NCI-H460 (cell line): ENCODE measurements around the gene TBC1D9. TPM values are rescaled to one million over a fixed set of nuclear protein-coding genes. Genes with fewer than 3 reads are reported as not detected.

Experiments used
- DNase-seq: peaks from one replicate; pipeline ENCODE4 v3.0.0-alpha.2; 2016; ENCODE audit warnings: low read depth; ENCODE audit errors: extremely low read depth
- total RNA-seq: library from RNA; depleted of rRNA; stranded (reverse); fragments of >200 nt; shearing (Covaris generic); gene quantifications from 2 replicates; pipeline ENCODE4 v1.2.3, GENCODE V29; 2014

Gene TBC1D9
- total RNA-seq, 1 experiment from 2014 or later: 7.0 TPM

GRCh38 chr4:140697709-140698560, 58.2 kb downstream of the TBC1D9 start:
- DNase-seq: no peak

DNA sequence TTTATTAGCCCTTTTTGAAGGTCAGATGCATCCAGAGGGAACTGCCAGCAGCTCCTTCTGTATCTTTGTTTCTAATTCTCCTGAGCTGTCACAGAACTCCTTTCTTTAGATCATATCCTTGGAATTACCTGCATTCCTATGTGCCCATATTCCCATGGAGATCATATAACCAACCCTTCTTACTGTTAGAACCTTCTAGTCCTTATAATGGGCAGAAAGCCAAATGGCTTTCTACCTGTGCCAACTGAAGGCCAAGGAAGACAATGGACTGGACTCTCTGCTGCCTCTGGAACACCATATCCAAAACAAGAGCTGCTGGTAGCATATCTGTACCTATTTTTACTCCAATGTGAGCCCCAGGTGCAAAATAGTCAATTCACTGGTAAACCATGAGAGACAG, 60.7 kb downstream of the TBC1D9 start:
- DNase-seq: no peak

- no peak for DNase-seq
Observed at GRCh38 chr4:140693562-140693961, 62.6 kb downstream of the TBC1D9 start.

DNA sequence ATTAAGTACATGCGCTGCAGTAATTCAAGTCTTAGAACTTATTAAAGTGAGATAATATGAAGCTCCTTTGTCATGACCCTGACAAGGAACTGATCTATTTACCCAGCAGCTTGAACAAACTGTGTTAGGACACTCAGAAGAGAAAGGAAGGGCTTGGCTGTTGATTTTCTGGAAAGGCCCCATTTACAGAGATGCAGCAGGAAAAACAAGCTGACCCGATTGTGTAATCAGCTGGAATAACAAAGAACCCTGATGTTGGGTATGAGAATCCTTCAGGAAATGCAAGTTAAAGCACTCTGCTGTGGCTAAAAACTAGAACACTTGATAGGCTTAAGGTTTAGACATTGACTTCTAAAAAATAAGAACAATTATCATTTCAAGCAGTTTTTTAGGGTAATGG, 64.8 kb downstream of the TBC1D9 start:
- no peak for DNase-seq

DNA sequence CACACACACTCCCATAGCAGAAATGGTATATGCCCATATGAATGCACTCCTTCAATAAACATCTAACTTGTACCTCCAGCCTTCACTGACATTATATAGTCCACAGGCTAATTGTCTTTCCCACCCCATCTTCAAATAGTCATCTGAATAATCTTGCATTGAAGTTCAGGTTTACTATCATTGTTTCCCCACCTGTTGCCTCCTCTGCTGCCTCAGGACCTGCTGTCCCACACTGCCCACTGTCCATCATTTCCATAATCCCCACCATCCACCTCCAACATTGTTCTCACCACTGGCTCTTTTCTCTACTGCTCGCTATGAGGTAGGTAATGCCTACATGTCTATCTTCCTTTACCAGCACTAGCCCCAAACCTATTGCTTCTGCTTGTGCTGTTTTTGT, 66.1 kb downstream of the TBC1D9 start:
- no peak for DNase-seq

DNA sequence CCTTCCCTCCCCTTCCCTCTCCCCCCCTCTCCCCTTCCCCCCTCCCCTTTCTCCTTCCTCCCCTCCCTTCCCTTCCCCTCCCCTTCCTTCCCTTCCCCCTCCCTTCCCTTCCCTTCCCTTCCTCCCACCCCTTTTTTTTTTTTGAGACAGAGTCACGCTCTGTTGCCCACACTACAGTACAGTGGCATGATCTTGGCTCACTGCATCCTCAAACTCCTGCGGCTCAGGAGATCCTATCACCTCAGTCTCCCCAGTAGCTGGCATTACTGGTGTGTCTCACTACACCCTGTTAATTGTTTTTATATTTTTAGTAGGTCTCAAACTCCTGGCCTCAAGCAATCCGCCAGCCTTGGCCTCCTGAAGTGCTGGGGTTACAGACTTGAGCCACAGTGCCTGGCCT, 66.6 kb downstream of the TBC1D9 start:
- DNase-seq: no peak

GRCh38 chr4:140688711-140689598, 67.2 kb downstream of the TBC1D9 start:
- no peak for DNase-seq

DNA sequence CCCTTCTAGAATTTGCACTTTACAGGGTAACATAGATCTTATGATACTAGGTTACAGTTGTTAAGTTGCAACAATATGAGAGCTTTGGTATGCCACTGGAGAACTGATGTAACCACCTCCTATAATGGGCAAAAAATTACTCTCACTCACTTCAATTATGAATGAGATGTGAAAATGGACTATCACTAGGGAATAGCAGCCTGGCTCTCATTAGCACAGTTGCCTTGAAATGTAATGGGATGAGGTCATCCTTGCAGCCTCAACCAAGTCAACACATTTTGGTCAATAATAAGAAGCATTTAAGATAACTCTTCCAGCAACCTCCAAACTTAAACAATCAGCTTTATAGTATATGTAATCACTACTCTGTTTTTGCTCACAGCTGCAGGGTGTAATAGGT, 69.4 kb downstream of the TBC1D9 start:
- no peak for DNase-seq

DNA sequence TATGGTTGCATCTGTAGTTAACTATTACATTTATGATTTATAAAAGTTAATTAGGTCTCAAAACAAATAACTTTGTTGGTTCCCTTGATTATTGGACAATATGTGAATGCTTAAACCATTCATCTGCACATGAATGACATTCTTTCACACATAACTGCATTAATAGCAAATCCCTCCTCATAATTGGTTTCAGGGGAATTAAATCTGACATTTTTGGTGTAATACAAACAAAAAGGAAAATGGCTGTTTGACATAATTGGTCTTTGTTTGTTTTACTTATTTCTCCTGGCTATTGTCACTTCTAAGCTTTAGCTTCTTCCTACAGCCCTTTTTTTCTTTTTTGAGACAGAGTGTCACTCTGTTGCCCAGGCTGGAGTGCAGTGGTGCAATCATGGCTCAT, 71.9 kb downstream of the TBC1D9 start:
- no peak for DNase-seq

- DNase-seq: no peak
Observed at GRCh38 chr4:140681201-140681600, 75.0 kb downstream of the TBC1D9 start.

- no peak for DNase-seq
Observed at GRCh38 chr4:140680686-140681085, 75.5 kb downstream of the TBC1D9 start.

GRCh38 chr4:140679576-140679975, 76.6 kb downstream of the TBC1D9 start:
- no peak for DNase-seq

DNA sequence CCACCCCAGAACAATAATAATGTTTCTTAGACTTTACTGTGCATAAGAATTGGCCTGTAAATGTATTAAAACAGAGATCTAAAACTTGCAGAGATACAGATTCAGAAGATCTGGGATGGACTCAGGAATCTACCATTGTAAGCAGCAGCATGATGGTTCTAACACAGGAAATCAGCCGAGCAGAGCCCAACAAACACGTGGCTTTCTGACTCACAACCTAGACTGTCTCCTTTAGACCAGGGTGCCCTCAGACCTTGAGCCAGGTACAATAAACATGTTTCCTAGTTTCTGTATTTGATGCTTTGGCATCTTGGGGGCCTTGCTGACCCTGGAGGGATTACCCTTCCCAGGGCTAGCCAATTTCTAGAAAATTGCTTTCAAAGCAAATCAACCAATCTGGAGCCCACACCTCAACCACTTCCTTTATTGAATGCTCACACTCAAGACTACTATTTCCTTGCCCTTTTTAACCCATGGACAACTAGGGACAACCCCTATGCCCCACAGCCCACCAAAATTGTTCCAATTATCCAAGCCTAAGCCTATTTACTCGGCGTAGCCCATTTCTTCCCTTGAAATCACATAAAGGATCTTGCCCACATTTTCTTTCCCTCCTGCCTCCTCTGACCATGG, 80.5 kb downstream of the TBC1D9 start:
- no peak for DNase-seq

DNA sequence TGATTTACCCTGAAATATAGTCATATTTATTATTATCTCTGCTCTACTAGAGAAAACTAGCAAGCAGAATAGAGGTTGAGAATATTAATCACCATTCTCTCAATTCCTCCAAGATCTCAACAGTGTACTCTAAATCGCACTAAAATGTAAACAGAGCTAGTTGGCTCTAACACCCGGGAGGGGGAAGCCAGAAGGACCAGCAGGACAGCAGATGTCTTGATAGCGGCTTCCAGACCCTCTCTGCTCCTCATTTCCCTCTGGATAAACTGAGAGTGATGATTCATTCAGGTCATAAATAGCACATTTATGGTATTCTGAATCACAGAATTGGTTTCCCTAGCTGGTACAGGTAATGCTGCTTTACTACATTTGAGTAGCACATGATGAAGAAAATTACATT, 82.5 kb downstream of the TBC1D9 start:
- DNase-seq: no peak

DNA sequence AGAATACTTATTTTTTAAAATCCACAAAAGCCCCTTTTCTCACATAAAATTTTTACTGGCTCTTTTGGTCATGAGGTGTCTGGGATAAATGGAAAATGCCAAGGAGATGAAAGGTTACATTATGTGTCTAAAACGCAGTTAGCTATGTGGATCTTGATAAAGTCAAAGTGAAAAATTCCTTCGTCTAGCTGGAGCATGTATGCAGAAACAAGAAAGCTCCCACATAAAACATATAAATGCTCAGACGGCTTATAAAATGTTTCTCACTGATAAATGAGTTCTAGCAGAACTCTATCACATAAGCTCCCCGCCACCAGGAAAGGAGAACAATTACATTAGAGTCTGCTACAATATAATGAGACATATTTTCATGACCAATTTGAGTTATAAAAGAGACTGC, 83.8 kb downstream of the TBC1D9 start:
- no peak for DNase-seq

DNA sequence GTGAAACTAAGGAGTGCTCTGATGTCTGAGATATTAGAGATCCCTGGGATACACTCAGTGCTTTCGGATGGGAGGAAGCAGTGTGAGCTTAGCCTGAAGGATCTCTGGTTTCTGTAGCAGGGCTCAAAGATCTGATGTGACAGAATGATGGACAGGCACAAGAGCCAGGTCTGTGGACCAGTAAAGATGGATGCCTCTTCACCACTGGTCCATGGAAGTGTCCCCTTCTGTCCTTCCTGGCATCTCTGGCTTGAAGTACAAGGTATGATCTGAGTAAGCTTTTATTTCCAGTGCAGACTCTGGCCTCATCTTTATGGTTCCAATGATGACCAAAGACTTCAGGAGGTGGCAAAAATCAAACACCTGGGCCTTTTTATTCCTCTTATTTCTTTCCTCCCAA, 88.1 kb downstream of the TBC1D9 start:
- DNase-seq: no peak

GRCh38 chr4:140666889-140667614, 89.1 kb downstream of the TBC1D9 start:
- no peak for DNase-seq

- DNase-seq: no peak
Observed at GRCh38 chr4:140662082-140662869, 93.9 kb downstream of the TBC1D9 start.

GRCh38 chr4:140661550-140661949, 94.6 kb downstream of the TBC1D9 start:
- DNase-seq: no peak
